A549 (cell line): Measurements from ENCODE around the gene TRPM2. TPM values are rescaled to one million over a fixed set of nuclear protein-coding genes. Genes with fewer than 3 reads are reported as not detected.

ENCODE experiments used
- ATAC-seq, 2 experiments: fragments of 200-7000 bp in 1 of 2; fragments of >200 bp in 1 of 2; cut with Nextera tagmentation in 1 of 2; cut with Tn5 transposase in 1 of 2; 3 replicates each; pipeline versions ENCODE4 v1.8.0 to v1.9.1; 2018 to 2020; ENCODE audit warnings: mild to moderate bottlenecking in 1 of 2, moderate library complexity in 1 of 2
- CTCF ChIA-PET: fragments of 300-600 bp; sonication (Branson Sonifier 250); formaldehyde crosslinking; extraction: SDS; loops from one replicate; lab custom pipeline; 2021; ENCODE audit warnings: antibody characterized with exemption, inconsistent platforms; lab: Yijun Ruan, JAX
- POLR2A ChIA-PET: fragments of 350-600 bp; formaldehyde crosslinking; extraction: SDS; loops from one replicate; lab custom pipeline; 2021; ENCODE audit warnings: antibody characterized with exemption, inconsistent platforms; lab: Yijun Ruan, JAX
- DNase-seq, 2 experiments: peaks; one replicate each; pipeline versions ENCODE4 v3.0.0 to v3.0.0-alpha.2; 2011 to 2016; ENCODE audit warnings: low read depth in 1 of 2, low spot score in 1 of 2
- FAIRE-seq: peaks from 2 replicates; lab custom pipeline; 2011; peaks lifted over from hg19 to GRCh38; lab: Jason Lieb, UNC
- H3K27ac ChIP-seq, 2 experiments: fragments of >200 bp; sonication (Bioruptor Twin); formaldehyde crosslinking; 3 replicates each; pipeline ENCODE4 v1.5.1; 2016 to 2017
- H3K4me1 ChIP-seq: fragments of >200 bp; sonication (Bioruptor Twin); formaldehyde crosslinking; 3 replicates; pipeline ENCODE4 v1.6.1; 2016
- H3K4me2 ChIP-seq: fragments of >200 bp; sonication (Bioruptor Twin); formaldehyde crosslinking; 3 replicates; pipeline ENCODE4 v1.6.1; 2016
- H3K4me3 ChIP-seq: fragments of >200 bp; sonication (Bioruptor Twin); formaldehyde crosslinking; 3 replicates; pipeline ENCODE4 v1.5.1; 2016
- H3K9me3 ChIP-seq: fragments of >200 bp; sonication (Bioruptor Twin); formaldehyde crosslinking; 3 replicates; pipeline ENCODE4 v1.6.1; 2016
- ATOH8 ChIP-seq: fragments of 250-450 bp; sonication (Bioruptor Pico); IDR thresholded peaks from 2 replicates; pipeline ENCODE4 v1.5.0; 2020; ENCODE audit warnings: low read depth, mild to moderate bottlenecking, moderate library complexity
- BCL3 ChIP-seq: fragments of >200 bp; sonication (Bioruptor Twin); formaldehyde crosslinking; IDR thresholded peaks from 3 replicates; pipeline ENCODE4 v1.6.1; 2016
- CBX8 ChIP-seq: fragments of 200-600 bp; sonication (generic); IDR thresholded peaks from 2 replicates; pipeline ENCODE4 v1.6.1; 2016
- CHD2 ChIP-seq: fragments of 150-350 bp; IDR thresholded peaks from 2 replicates; pipeline ENCODE4 v1.6.1; 2014; ENCODE audit warnings: low read length; ENCODE audit not compliant: partially characterized antibody
- CHD4 ChIP-seq: fragments of 200-600 bp; sonication (generic); IDR thresholded peaks from 2 replicates; pipeline ENCODE4 v1.6.1; 2016; ENCODE audit warnings: antibody characterized with exemption, mild to moderate bottlenecking, borderline replicate concordance
- EHF ChIP-seq: fragments of 250-450 bp; sonication (Bioruptor Pico); IDR thresholded peaks from 2 replicates; pipeline ENCODE4 v1.5.0; 2020; ENCODE audit warnings: mild to moderate bottlenecking
- FOSL2 ChIP-seq, 2 experiments: fragments of 450-650 bp in 1 of 2; fragments of >200 bp in 1 of 2; sonication (Bioruptor Twin) in 1 of 2; formaldehyde crosslinking; IDR thresholded peaks; 2 replicates each; pipeline versions ENCODE4 v1.5.0 to v1.6.1; 2016 to 2020; ENCODE audit warnings: mild to moderate bottlenecking in 1 of 2, moderate library complexity in 1 of 2
- HOXB5 ChIP-seq: fragments of 250-450 bp; sonication (Bioruptor Pico); IDR thresholded peaks from 2 replicates; pipeline ENCODE4 v1.5.0; 2020; ENCODE audit warnings: mild to moderate bottlenecking, moderate library complexity
- JUN ChIP-seq, 2 experiments: fragments of >200 bp; sonication (Bioruptor Twin); formaldehyde crosslinking; IDR thresholded peaks; 2 replicates in 1 of 2; 3 replicates in 1 of 2; pipeline ENCODE4 v1.6.1; 2016 to 2017
- MAFK ChIP-seq: fragments of 450-650 bp; IDR thresholded peaks from 2 replicates; pipeline ENCODE4 v1.6.1; 2014; ENCODE audit not compliant: partially characterized antibody
- NPAS2 ChIP-seq: fragments of 250-450 bp; sonication (Bioruptor Pico); IDR thresholded peaks from 2 replicates; pipeline ENCODE4 v1.8.0; 2022; ENCODE audit warnings: mild to moderate bottlenecking, moderate library complexity, borderline replicate concordance
- RAD21 ChIP-seq, 2 experiments: fragments of >200 bp in 1 of 2; sonication (Bioruptor Twin) in 1 of 2; formaldehyde crosslinking in 1 of 2; IDR thresholded peaks in 1 of 2; conservative IDR thresholded peaks in 1 of 2; 2 replicates in 1 of 2; 3 replicates in 1 of 2; pipeline ENCODE4 v1.6.1; 2012 to 2018; ENCODE audit warnings: inconsistent platforms in 1 of 2
- RCOR1 ChIP-seq: fragments of 150-350 bp; IDR thresholded peaks from 2 replicates; pipeline ENCODE4 v1.6.1; 2014; ENCODE audit warnings: antibody characterized with exemption, low read length, low read depth
- RFX5 ChIP-seq: fragments of 450-650 bp; IDR thresholded peaks from 2 replicates; pipeline ENCODE4 v1.7.1; 2014; ENCODE audit warnings: antibody characterized with exemption, mild to moderate bottlenecking, moderate library complexity
- RNF2 ChIP-seq: fragments of 200-600 bp; sonication (generic); IDR thresholded peaks from 2 replicates; pipeline ENCODE4 v1.6.1; 2016; ENCODE audit warnings: low read depth, mild to moderate bottlenecking, antibody characterized with exemption, moderate library complexity, borderline replicate concordance
- SREBF2 ChIP-seq: fragments of 450-650 bp; IDR thresholded peaks from 2 replicates; pipeline ENCODE4 v1.6.1; 2014; ENCODE audit warnings: mild to moderate bottlenecking, moderate library complexity
- TFCP2L1 ChIP-seq: fragments of 250-450 bp; sonication (Bioruptor Pico); IDR thresholded peaks from 2 replicates; pipeline ENCODE4 v1.5.0; 2021; ENCODE audit warnings: mild to moderate bottlenecking
- TP53 ChIP-seq: fragments of 250-450 bp; sonication (Bioruptor Pico); IDR thresholded peaks from 2 replicates; pipeline ENCODE4 v1.5.0; 2021; ENCODE audit warnings: mild to moderate bottlenecking, moderate library complexity
- ZC3H11A ChIP-seq: fragments of 450-650 bp; IDR thresholded peaks from 2 replicates; pipeline ENCODE4 v1.6.1; 2014; ENCODE audit warnings: antibody characterized with exemption, mild to moderate bottlenecking
- ZFP36 ChIP-seq: fragments of 450-650 bp; IDR thresholded peaks from 2 replicates; pipeline ENCODE4 v1.6.1; 2014; ENCODE audit warnings: borderline replicate concordance; ENCODE audit not compliant: partially characterized antibody
- WGBS: methylation state at CpG from one replicate; pipeline ENCODE4 v1.1.6; 2017; ENCODE audit errors: missing lambda C conversion rate; 5-methylcytosine and 5-hydroxymethylcytosine counted together
- polyA plus RNA-seq, 4 experiments: library from polyadenylated mRNA; depleted of rRNA in 3 of 4; stranded (reverse); fragments of >200 nt; fragmentation: RNase III in 1 of 4; extraction: RNeasy Plus Mini Kit Qiagen cat#74134 plus additional on column Dnase treatment in 1 of 4; gene quantifications; 2 replicates in 3 of 4; 3 replicates in 1 of 4; pipeline ENCODE4 v1.2.3, GENCODE V29; 2011 to 2017
- TF ChIP-seq, protein P1 (sequence below): fragments of >200 bp; sonication (Bioruptor Twin); formaldehyde crosslinking; IDR thresholded peaks from 2 replicates; pipeline ENCODE4 v1.6.1; 2016

Gene TRPM2
- polyA plus RNA-seq, 2 of the 4 experiments (the other 2 are of a cell fraction), result 3.2 to 5.5 TPM

- WGBS, result 75% methylated on average over 11 of the region's 19 CpGs
- H3K27ac ChIP-seq, result no peak overlapping the region
- FAIRE-seq (no peak), DNase-seq (no peak), ATAC-seq (no peak)
- no peaks in the 10 kb centered on the region for H3K4me1 ChIP-seq
- no peak overlapping the region for H3K4me2 ChIP-seq
- ChIA-PET POLR2A (no interaction called here), CTCF (no interaction called here)
- H3K9me3 ChIP-seq, result no peaks in the 10 kb centered on the region
- TF ChIP-seq CBX8 (no peak), TFCP2L1 (CRISPR knock-in tag) (no peak), ZC3H11A (no peak), BCL3 (no peak), EHF (no peak), RAD21 (conservative IDR thresholded peaks at IDR 0.05 in 1 of 2, IDR thresholded peaks at IDR 0.05 in 1 of 2) (no peak), ATOH8 (CRISPR knock-in tag) (no peak), RNF2 (no peak), MAFK (no peak), NPAS2 (CRISPR knock-in tag) (no peak), RCOR1 (no peak), JUN (IDR thresholded peaks at IDR 0.05) (no peak), TP53 (CRISPR knock-in tag) (no peak), CHD2 (no peak)
- TF ChIP-seq, protein P1, sequence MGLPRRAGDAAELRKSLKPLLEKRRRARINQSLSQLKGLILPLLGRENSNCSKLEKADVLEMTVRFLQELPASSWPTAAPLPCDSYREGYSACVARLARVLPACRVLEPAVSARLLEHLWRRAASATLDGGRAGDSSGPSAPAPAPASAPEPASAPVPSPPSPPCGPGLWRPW, result no peak
- no peak overlapping the region for H3K4me3 ChIP-seq
Measured at GRCh38 chr21:44442266-44443125, 89.1 kb downstream of the TRPM2 start.

DNA sequence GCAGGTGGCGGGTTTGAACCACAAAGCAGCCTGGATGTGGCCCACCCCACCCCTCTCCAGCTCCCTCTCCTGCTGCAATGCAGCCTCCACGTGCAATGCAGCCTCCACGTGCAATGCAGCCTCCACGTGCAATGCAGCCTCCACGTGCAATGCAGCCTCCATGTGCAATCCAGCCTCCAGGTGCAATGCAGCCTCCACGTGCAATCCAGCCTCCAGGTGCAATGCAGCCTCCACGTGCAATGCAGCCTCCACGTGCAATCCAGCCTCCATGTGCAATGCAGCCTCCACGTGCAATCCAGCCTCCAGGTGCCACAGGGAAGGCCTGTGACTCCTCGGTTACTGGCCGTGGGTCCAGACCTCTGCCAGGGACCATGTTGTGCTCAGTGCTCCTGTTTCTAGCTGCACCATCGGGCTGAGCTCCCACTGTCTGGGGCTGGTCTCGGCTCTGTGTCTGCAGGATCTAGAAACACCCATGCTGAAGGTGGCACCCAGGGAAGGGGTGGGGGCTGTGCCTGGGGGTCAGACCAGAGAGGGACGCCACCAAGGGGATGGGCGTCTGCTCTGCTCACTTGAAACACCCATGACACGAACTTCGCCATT is 90.0 kb downstream of the TRPM2 start:
- CTCF ChIA-PET, result no interaction called here
- no peaks in the 10 kb centered on the region for H3K9me3 ChIP-seq
- no peak overlapping the region for H3K4me3 ChIP-seq
- no peak overlapping the region for H3K4me2 ChIP-seq
- TF ChIP-seq FOSL2 (IDR thresholded peaks at IDR 0.05), result no peak
- TF ChIP-seq FOSL2 (CRISPR knock-in tag; IDR thresholded peaks at IDR 0.05), result no peak
- TF ChIP-seq RFX5, result no peak
- no peak for TF ChIP-seq ZFP36
- ATAC-seq (no peak), DNase-seq (no peak), FAIRE-seq (no peak)
- WGBS, result 57% methylated on average over 5 of the region's 17 CpGs
- no peak overlapping the region for H3K27ac ChIP-seq
- no peaks in the 10 kb centered on the region for H3K4me1 ChIP-seq
- POLR2A ChIA-PET, result no interaction called here

DNA sequence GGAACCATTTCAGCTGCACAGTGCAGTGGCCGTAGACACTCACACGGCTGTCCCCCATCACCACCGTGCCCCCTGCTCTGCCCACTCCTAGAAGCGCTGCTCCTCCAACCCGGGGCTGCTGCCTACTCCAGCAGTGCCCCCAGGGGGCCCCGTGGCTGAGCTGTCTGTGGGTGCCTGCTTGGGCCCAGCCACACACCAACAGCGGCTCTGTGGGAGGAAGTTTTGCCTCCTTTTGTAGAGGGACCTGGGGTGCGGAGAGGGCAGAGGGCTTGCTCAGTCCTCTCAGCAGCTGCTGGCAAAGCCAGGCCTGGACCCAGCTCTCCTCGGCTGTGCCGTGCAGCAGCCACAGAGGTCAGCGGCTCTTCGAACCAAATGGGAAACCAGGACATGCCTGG is 90.5 kb downstream of the TRPM2 start:
- no peak overlapping the region for H3K4me2 ChIP-seq
- ChIA-PET POLR2A (no interaction called here), CTCF (no interaction called here)
- ATAC-seq (peak in 1 of 2 experiments; percentile 36; a peak in 3 of 6 replicates), FAIRE-seq (no peak), DNase-seq (no peak)
- no peaks in the 10 kb centered on the region for H3K9me3 ChIP-seq
- H3K4me1 ChIP-seq, result no peaks in the 10 kb centered on the region
- 60% methylated on average over 2 of the region's 12 CpGs for WGBS
- TF ChIP-seq CHD4 (no peak), FOSL2 (IDR thresholded peaks at IDR 0.05) (no peak), FOSL2 (CRISPR knock-in tag; IDR thresholded peaks at IDR 0.05) (no peak), TFCP2L1 (CRISPR knock-in tag) (no peak), HOXB5 (CRISPR knock-in tag) (no peak), ZFP36 (no peak), SREBF2 (no peak), CBX8 (no peak)
- H3K4me3 ChIP-seq, result no peak overlapping the region
- H3K27ac ChIP-seq, result no peak overlapping the region
